ENCODE results near the gene IFRD2.

The IFRD2 gene

GRCh38 chr3:50237754-50238548 is 54.3 kb downstream of the IFRD2 start:
- in situ Hi-C loops (cut with HindIII; ENCODE audit: low sequenced_read_pairs), result no loop called here
